Keratinocyte (primary cell): Measurements from ENCODE around the gene GSTM2. TPM values are rescaled to one million over a fixed set of nuclear protein-coding genes. Genes with fewer than 3 reads are reported as not detected.
"Not testable (repeated sequence)": the region's sequence is repeated elsewhere in the genome, so short reads cannot be mapped to it uniquely, and the experiment has no call there.

Experiments used
- DNase-seq: peaks from one replicate; pipeline ENCODE4 v3.0.0-alpha.2; 2011; ENCODE audit warnings: low read depth, missing footprints, low spot score
- FAIRE-seq: peaks from 2 replicates; lab custom pipeline; 2011; peaks lifted over from hg19 to GRCh38; lab: Jason Lieb, UNC
- H2AFZ ChIP-seq: 2 replicates; pipeline ENCODE4 v1.6.0; 2012; ENCODE audit warnings: low read length, control low read depth, inconsistent platforms; ENCODE audit not compliant: control insufficient read depth
- H3K27ac ChIP-seq: 2 replicates; pipeline ENCODE4 v1.5.1; 2011; ENCODE audit warnings: low read length; ENCODE audit not compliant: control insufficient read depth, insufficient read depth
- H3K27me3 ChIP-seq: 3 replicates; pipeline ENCODE4 v1.6.0; 2011; ENCODE audit warnings: low read length; ENCODE audit not compliant: control insufficient read depth, insufficient read depth; ENCODE audit errors: extremely low read depth
- H3K36me3 ChIP-seq, 2 experiments: 2 replicates in 1 of 2; 3 replicates in 1 of 2; pipeline ENCODE4 v1.5.1; 2011; ENCODE audit warnings: low read length in 2 of 2, mild to moderate bottlenecking in 1 of 2; ENCODE audit not compliant: control insufficient read depth in 2 of 2, insufficient read depth in 2 of 2; ENCODE audit errors: extremely low read depth in 1 of 2
- H3K4me1 ChIP-seq: 3 replicates; pipeline ENCODE4 v1.5.1; 2011; ENCODE audit warnings: low read length; ENCODE audit not compliant: control insufficient read depth, insufficient read depth; ENCODE audit errors: extremely low read depth
- H3K4me2 ChIP-seq: 3 replicates; pipeline ENCODE4 v1.6.0; 2011; ENCODE audit warnings: low read depth, low read length; ENCODE audit not compliant: control insufficient read depth, insufficient read depth; ENCODE audit errors: extremely low read depth
- H3K4me3 ChIP-seq, 3 experiments: fragments of 200-600 bp in 1 of 3; sonication (generic) in 1 of 3; 2 replicates in 2 of 3; 3 replicates in 1 of 3; pipeline ENCODE4 v1.5.1; 2011 to 2016; ENCODE audit warnings: low read length in 3 of 3, mild to moderate bottlenecking in 3 of 3, control low read depth in 2 of 3, inconsistent platforms in 1 of 3, low read depth in 1 of 3, mixed read lengths in 1 of 3, mixed run types in 1 of 3, moderate library complexity in 1 of 3; ENCODE audit not compliant: control insufficient read depth in 2 of 3, insufficient read depth in 2 of 3; ENCODE audit errors: extremely low read depth in 1 of 3
- H3K79me2 ChIP-seq: 2 replicates; pipeline ENCODE4 v1.6.0; 2012; ENCODE audit warnings: low read length; ENCODE audit not compliant: control insufficient read depth, insufficient read depth
- H3K9ac ChIP-seq: 3 replicates; pipeline ENCODE4 v1.6.0; 2011; ENCODE audit warnings: low read length; ENCODE audit not compliant: control insufficient read depth, insufficient read depth; ENCODE audit errors: extremely low read depth
- H3K9me1 ChIP-seq: 3 replicates; pipeline ENCODE4 v1.6.0; 2011; ENCODE audit warnings: low read length; ENCODE audit not compliant: control insufficient read depth, insufficient read depth; ENCODE audit errors: extremely low read depth
- H3K9me3 ChIP-seq: 2 replicates; pipeline ENCODE4 v1.5.1; 2012; ENCODE audit warnings: low read depth, low read length; ENCODE audit not compliant: control insufficient read depth
- H4K20me1 ChIP-seq: 3 replicates; pipeline ENCODE4 v1.6.0; 2011; ENCODE audit warnings: low read length; ENCODE audit not compliant: control insufficient read depth, insufficient read depth; ENCODE audit errors: extremely low read depth
- EZH2 ChIP-seq: IDR thresholded peaks from one replicate; pipeline ENCODE4 v1.6.1; 2012; ENCODE audit warnings: inconsistent platforms, mild to moderate bottlenecking, low read length, moderate library complexity
- dilution Hi-C: fragments of 300-500 bp; cut with MboI; formaldehyde crosslinking; loops from one replicate; pipeline ENCODE4 v1.7.0; 2020; ENCODE audit warnings: low sequenced_read_pairs; ENCODE audit not compliant: extremely low pct_ligation_motif_present
- polyA plus RNA-seq, 5 experiments: library from polyadenylated mRNA; depleted of rRNA in 3 of 5; stranded (reverse) in 3 of 5; stranded (forward) in 1 of 5; unstranded in 1 of 5; fragments of >200 nt; gene quantifications; 1 replicate in 1 of 5; 2 replicates in 3 of 5; 3 replicates in 1 of 5; pipeline versions ENCODE4 v1.2.1 to v1.2.3, GENCODE V29; 2011 to 2012; ENCODE audit warnings: missing spikeins in 2 of 5, low read depth in 1 of 5, low replicate concordance in 1 of 5
- TF ChIP-seq, protein P1 (sequence below), 3 experiments: IDR thresholded peaks in 1 of 3; conservative IDR thresholded peaks in 1 of 3; optimal IDR thresholded peaks in 1 of 3; 2 replicates in 2 of 3; 3 replicates in 1 of 3; pipeline versions ENCODE3 to v1.5.1; 2011; ENCODE audit warnings: low read length in 3 of 3, mild to moderate bottlenecking in 3 of 3, moderate library complexity in 2 of 3, control low read depth in 1 of 3, inconsistent platforms in 1 of 3; ENCODE audit not compliant: insufficient read depth in 2 of 3; ENCODE audit errors: extremely low read depth in 1 of 3

GSTM2 gene
- polyA plus RNA-seq, 1 donor (not counting 4 experiments of a cell fraction or from before 2014, with no cell fraction given), result 11.1 TPM

GRCh38 chr1:109711593-109712320 is 43.9 kb downstream of the GSTM2 start, which contains the start of gene GSTM5:
Gene GSTM5 (plus strand): TSS chr1:109712251. CDS start chr1:109712313, 62 bp downstream.
- H3K27me3 ChIP-seq, H3K4me3 ChIP-seq, H3K4me1 ChIP-seq, DNase-seq, H3K27ac ChIP-seq, FAIRE-seq, H3K4me2 ChIP-seq, H4K20me1 ChIP-seq, H3K79me2 ChIP-seq, dilution Hi-C loops, H3K9ac ChIP-seq, H3K9me3 ChIP-seq, H2AFZ ChIP-seq, H3K9me1 ChIP-seq, H3K36me3 ChIP-seq: not testable (repeated sequence)

DNA sequence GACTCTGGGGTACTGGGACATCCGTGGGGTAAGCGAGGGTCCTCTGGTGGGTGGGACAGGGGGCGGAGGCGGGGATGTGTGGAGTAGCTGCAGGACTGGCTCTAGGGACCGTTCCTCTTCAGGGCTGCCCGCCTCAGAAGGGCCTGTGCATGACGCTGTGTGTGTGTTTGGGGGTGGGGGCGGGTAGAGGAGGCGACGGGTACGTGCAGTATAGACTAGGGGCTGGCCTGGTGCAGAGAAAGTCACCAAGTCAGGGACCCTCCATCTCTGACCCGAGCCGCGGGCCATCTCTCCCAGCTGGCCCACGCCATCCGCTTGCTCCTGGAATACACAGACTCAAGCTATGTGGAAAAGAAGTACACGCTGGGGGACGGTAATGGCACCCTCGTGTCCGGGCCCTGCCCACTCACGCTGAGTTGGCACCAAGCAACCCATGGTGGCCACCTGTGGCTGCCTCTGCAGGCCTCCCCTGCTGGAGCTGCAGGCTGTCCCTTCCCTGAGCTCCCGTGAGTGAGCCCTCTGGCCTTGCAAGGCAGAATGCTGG is 44.5 kb downstream of the GSTM2 start:
- H3K4me2 ChIP-seq, result no peak overlapping the region
- DNase-seq (no peak), FAIRE-seq (no peak)
- no peaks in the 10 kb centered on the region for H3K9me3 ChIP-seq
- no peaks in the 10 kb centered on the region for H3K9me1 ChIP-seq
- no peaks in the 10 kb centered on the region for H4K20me1 ChIP-seq
- no peaks in the 10 kb centered on the region for H3K79me2 ChIP-seq
- no peak for TF ChIP-seq EZH2
- TF ChIP-seq, protein P1, sequence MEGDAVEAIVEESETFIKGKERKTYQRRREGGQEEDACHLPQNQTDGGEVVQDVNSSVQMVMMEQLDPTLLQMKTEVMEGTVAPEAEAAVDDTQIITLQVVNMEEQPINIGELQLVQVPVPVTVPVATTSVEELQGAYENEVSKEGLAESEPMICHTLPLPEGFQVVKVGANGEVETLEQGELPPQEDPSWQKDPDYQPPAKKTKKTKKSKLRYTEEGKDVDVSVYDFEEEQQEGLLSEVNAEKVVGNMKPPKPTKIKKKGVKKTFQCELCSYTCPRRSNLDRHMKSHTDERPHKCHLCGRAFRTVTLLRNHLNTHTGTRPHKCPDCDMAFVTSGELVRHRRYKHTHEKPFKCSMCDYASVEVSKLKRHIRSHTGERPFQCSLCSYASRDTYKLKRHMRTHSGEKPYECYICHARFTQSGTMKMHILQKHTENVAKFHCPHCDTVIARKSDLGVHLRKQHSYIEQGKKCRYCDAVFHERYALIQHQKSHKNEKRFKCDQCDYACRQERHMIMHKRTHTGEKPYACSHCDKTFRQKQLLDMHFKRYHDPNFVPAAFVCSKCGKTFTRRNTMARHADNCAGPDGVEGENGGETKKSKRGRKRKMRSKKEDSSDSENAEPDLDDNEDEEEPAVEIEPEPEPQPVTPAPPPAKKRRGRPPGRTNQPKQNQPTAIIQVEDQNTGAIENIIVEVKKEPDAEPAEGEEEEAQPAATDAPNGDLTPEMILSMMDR (optimal IDR thresholded peaks at IDR 0.05 in 1 of 3, IDR thresholded peaks at IDR 0.05 in 1 of 3, conservative IDR thresholded peaks at IDR 0.05 in 1 of 3; ENCODE audit: extremely low read depth in 1 of 3, insufficient read depth in 2 of 3, low read length in 3 of 3), result no peak
- no peaks in the 10 kb centered on the region for H3K27me3 ChIP-seq
- H3K27ac ChIP-seq, result no peak overlapping the region
- dilution Hi-C loops, result no loop called here
- no peaks in the 10 kb centered on the region for H3K36me3 ChIP-seq
- no peak overlapping the region for H3K9ac ChIP-seq
- H3K4me3 ChIP-seq, result no peak overlapping the region
- no peak overlapping the region for H2AFZ ChIP-seq
- H3K4me1 ChIP-seq, result peaks cover 11% of the 10 kb centered on the region
